ENCODE results near the gene KCNT2. TPM values are rescaled to one million over a fixed set of nuclear protein-coding genes. Genes with fewer than 3 reads are reported as not detected.
"Not testable (repeated sequence)": the region's sequence is repeated elsewhere in the genome, so short reads cannot be mapped to it uniquely, and the experiment has no call there.

KCNT2 gene
- total RNA-seq, 2 experiments from 2014 or later, result not detected

GRCh38 chr1:196543833-196544232 is 64.4 kb downstream of the KCNT2 start:
- Mint-ChIP-seq H3K4me1 (ENCODE audit: low read depth) (no peaks in the 10 kb centered on the region), H3K4me3 (no peak overlapping the region), H3K27ac (no peak overlapping the region), H3K27me3 (no peaks in the 10 kb centered on the region), H3K9me3 (no peaks in the 10 kb centered on the region), H3K36me3 (ENCODE audit: low read depth) (no peaks in the 10 kb centered on the region)
- CTCF ChIA-PET, result no interaction called here
- POLR2A ChIA-PET, result no interaction called here
- ATAC-seq (no peak), DNase-seq (no peak)
- TF ChIP-seq CTCF (IDR thresholded peaks at IDR 0.05), result no peak
- intact Hi-C loops (cut with micrococcal nuclease), result no loop called here

GRCh38 chr1:196538473-196538872 is 69.8 kb downstream of the KCNT2 start:
- ChIA-PET POLR2A (no interaction called here), CTCF (no interaction called here)
- Mint-ChIP-seq H3K4me1 (ENCODE audit: low read depth) (no peaks in the 10 kb centered on the region), H3K27ac (no peak overlapping the region), H3K36me3 (ENCODE audit: low read depth) (no peaks in the 10 kb centered on the region), H3K27me3 (no peaks in the 10 kb centered on the region), H3K4me3 (no peak overlapping the region), H3K9me3 (peaks cover 9% of the 10 kb centered on the region)
- no peak for ATAC-seq
- intact Hi-C loops (cut with micrococcal nuclease), result no loop called here
- TF ChIP-seq CTCF (IDR thresholded peaks at IDR 0.05), result no peak
- no peak for DNase-seq

GRCh38 chr1:196535727-196536126 is 72.5 kb downstream of the KCNT2 start:
- ChIA-PET CTCF (interaction anchor here (0.7 kb wide), 1 partner anchor 41 kb away, joined by 3 read pairs; no protein-coding TSS in a partner anchor), POLR2A (no interaction called here)
- intact Hi-C loops (cut with micrococcal nuclease), result no loop called here
- no peaks in the 10 kb centered on the region for H3K27me3 Mint-ChIP-seq
- TF ChIP-seq CTCF (IDR thresholded peaks at IDR 0.05), result no peak
- ATAC-seq (no peak), DNase-seq (peak; percentile 12)
- H3K4me1 Mint-ChIP-seq (ENCODE audit: low read depth), result no peaks in the 10 kb centered on the region
- H3K4me3 Mint-ChIP-seq, result no peak overlapping the region
- no peaks in the 10 kb centered on the region for H3K36me3 Mint-ChIP-seq (ENCODE audit: low read depth)
- peaks cover 9% of the 10 kb centered on the region for H3K9me3 Mint-ChIP-seq
- no peak overlapping the region for H3K27ac Mint-ChIP-seq

GRCh38 chr1:196531737-196532524 is 76.3 kb downstream of the KCNT2 start:
- H3K4me3 Mint-ChIP-seq, result no peak overlapping the region
- ChIA-PET POLR2A (no interaction called here), CTCF (interaction anchor here (1.4 kb wide), 1 partner anchor 10 kb away, joined by 3 read pairs; no protein-coding TSS in a partner anchor)
- TF ChIP-seq CTCF (IDR thresholded peaks at IDR 0.05), result no peak
- H3K27me3 Mint-ChIP-seq, result no peaks in the 10 kb centered on the region
- no peak overlapping the region for H3K27ac Mint-ChIP-seq
- DNase-seq, result no peak
- intact Hi-C loops (cut with micrococcal nuclease), result no loop called here
- H3K9me3 Mint-ChIP-seq, result peaks cover 5% of the 10 kb centered on the region
- ATAC-seq, result no peak
- H3K4me1 Mint-ChIP-seq (ENCODE audit: low read depth), result no peaks in the 10 kb centered on the region
- H3K36me3 Mint-ChIP-seq (ENCODE audit: low read depth), result no peaks in the 10 kb centered on the region

GRCh38 chr1:196527919-196528318 is 80.3 kb downstream of the KCNT2 start:
- no peak overlapping the region for H3K4me3 Mint-ChIP-seq
- H3K36me3 Mint-ChIP-seq (ENCODE audit: low read depth), result no peaks in the 10 kb centered on the region
- no peak for TF ChIP-seq CTCF (IDR thresholded peaks at IDR 0.05)
- no peaks in the 10 kb centered on the region for H3K27me3 Mint-ChIP-seq
- H3K9me3 Mint-ChIP-seq, result peaks cover 3% of the 10 kb centered on the region
- CTCF ChIA-PET, result no interaction called here
- DNase-seq (no peak), ATAC-seq (no peak)
- intact Hi-C loops (cut with micrococcal nuclease), result no loop called here
- H3K27ac Mint-ChIP-seq, result no peak overlapping the region
- no peaks in the 10 kb centered on the region for H3K4me1 Mint-ChIP-seq (ENCODE audit: low read depth)
- POLR2A ChIA-PET, result no interaction called here

- intact Hi-C loops (cut with micrococcal nuclease); DNase-seq; ATAC-seq; H3K4me1 Mint-ChIP-seq (ENCODE audit: low read depth); H3K27ac Mint-ChIP-seq; POLR2A ChIA-PET; H3K4me3 Mint-ChIP-seq; H3K27me3 Mint-ChIP-seq; H3K36me3 Mint-ChIP-seq (ENCODE audit: low read depth); H3K9me3 Mint-ChIP-seq; CTCF ChIA-PET: not testable (repeated sequence)
Observed at GRCh38 chr1:196522574-196523345, 85.5 kb downstream of the KCNT2 start.
